HPDE6-E6E7 (cell line): ENCODE data around the gene ROR1.
"Not testable (repeated sequence)": the region's sequence is repeated elsewhere in the genome, so short reads cannot be mapped to it uniquely, and the experiment has no call there.

Experiments
- DNase-seq: peaks from one replicate; pipeline ENCODE4 v3.0.0; 2011; ENCODE audit warnings: missing footprints; ENCODE audit errors: extremely low spot score

The ROR1 gene

DNA sequence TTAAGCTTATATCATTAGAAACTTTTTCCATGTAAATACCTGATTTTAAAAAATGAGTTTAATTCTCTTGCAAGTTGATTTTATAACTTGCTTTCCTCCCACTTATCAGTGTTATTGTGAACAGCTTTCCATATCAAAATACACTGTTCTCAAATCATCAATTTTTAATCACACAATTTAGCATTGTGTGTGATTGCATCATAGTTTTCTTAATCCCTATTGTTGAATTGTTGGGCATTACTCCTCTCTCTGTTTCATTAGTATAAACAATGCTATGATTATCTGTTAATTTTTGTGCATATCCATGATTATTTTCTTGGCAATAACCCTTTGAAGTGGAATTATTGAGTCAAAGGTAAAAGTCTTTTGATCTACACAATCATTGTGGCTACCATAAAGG is 48.7 kb downstream of the ROR1 start:
- DNase-seq, result no peak

DNA sequence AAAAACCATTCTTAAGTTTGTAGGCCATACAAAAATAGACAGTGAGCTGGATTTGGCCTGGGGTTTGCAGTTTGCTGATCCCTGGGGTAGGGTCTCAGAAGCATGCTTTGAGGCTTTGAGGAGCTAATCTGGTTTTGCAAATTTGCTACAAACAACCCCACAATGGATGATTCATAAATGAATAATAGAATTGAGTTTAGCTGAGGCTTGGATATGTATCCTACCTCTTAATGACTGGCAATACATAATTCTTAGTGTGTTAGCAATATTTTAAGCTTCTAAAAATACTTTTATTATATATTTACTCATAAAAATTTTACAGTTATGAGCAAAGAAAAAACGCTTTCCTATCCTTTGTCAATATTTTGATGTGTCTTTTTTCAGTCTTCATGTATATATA is 50.6 kb downstream of the ROR1 start:
- DNase-seq, result no peak

DNA sequence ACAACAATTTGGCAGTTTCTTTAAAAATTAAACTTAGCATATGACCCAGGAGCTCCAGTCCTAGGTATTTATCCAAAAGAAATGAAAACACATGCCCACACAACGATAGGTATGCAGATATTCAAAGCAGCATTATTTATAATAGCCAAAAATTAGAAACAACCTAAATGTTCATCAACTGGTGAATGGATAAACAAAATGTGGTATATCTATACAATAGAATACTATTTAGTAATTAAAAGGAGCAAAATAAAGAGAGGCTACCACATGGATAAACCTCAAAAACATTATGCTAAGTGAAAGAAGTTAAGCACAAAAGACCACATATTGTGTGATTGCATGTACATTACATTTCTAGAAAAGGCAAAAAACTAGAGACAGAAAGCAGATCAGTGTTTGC is 51.3 kb downstream of the ROR1 start:
- no peak for DNase-seq

DNA sequence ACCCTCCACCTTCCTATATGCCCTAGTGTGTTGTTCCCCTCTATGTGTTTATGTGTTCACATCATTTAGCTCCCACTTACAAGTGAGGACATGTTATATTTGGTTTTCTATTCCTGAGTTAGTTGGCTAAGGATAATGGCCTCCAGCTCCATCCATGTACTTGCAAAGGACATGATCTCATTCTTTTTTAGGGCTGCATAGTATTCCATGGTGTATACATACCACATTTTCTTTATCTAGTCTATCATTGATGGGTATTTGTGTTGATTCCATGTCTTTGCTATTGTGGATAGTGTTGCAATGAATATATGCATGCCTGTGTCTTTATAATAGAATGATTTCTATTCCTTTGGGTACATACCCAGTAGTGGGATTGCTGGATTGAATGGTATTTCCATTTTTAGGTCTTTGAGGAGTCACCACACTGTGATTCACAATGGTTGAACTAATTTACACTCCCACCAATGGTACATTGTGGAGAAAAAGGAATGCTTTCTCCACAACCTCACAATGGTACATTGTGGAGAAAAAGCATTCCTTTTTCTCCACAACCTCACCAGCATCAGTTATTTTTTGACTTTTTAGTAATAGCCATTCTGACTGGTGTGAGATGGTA is 52.5 kb downstream of the ROR1 start:
- not testable (repeated sequence) for DNase-seq

- DNase-seq, result no peak
Measured at GRCh38 chr1:63827411-63828321, 53.8 kb downstream of the ROR1 start.

GRCh38 chr1:63828322-63829044 is 54.7 kb downstream of the ROR1 start:
- DNase-seq, result no peak

GRCh38 chr1:63829349-63830327 is 55.8 kb downstream of the ROR1 start:
- DNase-seq, result no peak

DNA sequence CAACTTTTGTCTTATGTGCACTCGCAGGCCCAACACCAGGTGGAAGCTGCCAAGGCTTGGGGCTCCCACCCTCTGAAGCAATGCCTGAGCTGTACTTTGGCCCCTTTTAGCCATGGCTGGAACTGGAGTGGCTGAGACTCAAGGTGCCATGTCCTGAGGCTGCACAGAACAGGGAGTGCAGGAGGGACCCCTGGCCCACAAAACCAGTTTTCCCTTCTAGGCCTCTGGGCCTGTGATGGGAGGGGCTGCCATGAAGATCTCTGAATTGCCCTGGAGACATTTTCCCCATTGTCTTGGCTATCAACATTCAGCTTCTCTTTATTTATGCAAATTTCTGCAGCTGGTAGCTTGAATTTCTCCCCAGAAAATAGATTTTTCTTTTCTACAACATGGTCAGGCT is 57.6 kb downstream of the ROR1 start:
- no peak for DNase-seq

DNA sequence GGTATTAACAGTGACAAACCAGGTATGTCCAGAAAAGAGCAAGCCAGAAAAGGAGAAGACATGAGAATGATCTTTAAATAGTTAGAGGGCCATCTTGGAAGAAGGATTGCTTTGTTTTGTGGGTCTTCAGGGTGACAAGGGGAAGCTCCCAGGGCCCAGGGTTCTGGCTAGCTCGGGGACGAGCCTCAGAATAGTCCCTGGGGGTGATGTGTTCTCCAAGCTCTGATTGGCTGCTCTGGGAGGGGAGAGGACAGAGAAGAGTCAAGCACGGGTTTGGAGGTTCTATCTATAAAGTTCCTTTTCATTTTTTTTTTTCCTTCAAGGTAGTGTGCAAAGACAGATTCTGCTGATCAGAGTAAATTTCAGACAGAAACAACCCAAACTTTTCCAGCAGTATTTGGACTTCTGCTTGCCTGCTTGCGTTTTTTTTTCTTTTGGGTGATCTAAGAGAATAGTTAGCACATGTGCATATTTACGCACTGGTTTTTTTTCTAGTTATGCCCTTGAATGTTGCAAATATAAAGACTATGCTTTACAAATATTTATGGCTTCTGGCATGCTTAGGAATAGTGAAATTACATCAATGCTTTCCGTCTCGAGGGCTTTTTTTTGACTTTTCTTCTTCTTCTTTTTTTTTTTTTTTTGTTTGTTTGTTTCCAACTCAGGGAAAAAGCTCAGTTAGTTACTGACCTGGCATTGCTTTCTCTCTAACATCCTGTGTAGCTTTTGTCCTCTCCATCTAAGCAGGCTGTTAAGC is 59.7 kb downstream of the ROR1 start:
- no peak for DNase-seq

DNA sequence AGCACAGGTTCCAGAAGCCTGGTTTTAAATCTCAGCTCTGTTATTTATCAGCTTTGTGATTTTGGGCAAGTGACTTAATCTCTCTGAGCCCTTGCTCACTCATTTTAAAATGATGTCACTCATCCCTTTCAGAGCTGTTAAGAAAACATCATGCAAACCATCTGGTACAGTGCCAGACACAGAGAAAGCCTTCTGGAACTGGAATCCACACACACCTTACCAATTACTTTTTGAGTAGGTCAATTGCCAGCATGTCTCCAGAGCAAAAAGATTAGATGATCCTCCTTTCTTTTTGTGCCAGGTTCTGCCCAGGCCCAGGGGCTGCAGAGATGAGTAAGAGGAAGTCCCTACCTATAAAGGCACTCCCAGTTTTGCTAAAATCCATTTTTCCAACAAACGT is 61.3 kb downstream of the ROR1 start:
- no peak for DNase-seq

DNA sequence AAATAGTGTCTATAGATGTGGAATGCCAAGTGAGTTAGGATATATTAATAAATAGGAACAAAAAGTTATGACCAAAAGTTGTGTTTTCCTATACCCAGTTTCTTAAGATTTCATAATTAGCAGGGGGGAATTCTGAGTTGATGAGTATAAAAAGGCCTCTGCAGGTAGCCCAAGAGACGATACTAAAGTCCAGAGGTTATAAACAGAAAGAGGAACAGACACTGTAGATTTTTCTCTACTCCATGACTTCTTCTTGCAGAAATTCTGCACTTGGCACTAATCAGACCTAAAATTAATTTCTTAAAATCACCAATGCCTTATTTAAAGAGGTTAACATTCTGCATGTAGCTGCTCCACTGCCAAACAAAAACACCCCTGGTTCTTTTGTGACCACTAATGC is 62.6 kb downstream of the ROR1 start:
- DNase-seq, result no peak

DNA sequence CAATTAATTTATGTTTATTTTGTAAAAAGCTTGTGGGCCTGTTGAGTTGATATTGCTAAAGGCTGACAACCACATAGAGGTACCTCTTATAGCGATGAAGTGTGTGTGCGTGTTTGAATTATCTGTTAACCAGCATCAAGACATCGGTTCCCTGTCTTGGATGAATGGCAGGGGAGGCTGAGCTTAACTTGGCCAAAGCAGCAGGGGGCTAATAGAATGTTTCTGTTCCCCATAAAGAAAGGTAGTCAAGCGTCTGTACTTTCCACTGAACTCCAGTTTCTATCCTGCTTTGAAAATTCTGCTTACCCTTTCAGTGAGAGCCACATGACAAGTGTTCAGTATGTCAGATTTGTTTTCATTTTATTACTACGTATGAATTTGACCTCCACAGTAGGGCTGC is 63.0 kb downstream of the ROR1 start:
- DNase-seq, result no peak

DNA sequence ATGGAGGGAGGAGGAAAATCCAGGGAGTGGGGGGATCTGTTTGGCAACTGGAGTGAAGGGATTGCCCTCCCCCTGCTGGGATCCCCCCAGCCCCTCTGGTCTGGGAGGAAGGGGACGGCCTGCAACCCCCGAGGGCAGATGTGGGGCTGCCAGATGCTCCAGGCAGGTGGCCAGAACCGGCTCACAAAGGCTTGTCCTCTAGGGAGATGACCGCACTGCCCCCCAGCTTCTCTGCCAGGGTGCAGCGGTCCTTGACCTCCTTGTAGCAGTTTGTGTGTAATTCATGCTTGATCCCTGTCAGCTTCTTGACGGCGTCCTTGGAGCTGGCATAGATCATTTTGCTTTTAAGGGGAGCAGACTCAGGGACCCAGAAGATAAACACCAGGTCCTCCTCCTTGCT is 69.2 kb downstream of the ROR1 start:
- DNase-seq, result no peak

DNA sequence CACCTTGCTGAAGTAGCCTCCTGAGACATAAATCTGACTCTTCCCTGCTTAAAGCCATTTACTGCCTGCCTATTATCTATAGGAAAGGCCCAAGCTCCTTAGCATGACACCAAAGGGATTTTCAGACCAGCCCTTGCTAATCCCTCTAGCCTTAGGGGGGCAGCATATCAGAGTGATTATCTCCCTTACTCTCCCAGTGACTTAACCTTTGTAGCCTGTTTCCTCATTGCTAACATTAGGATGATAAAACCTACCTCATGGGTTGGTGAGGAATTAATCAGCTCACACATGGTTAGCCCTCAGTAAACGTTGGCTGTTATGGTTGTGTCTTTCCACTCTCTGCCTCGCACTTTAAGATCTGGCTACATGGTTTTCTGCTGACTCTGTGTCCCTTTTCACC is 70.1 kb downstream of the ROR1 start:
- no peak for DNase-seq

- no peak for DNase-seq
Measured at GRCh38 chr1:63845346-63845745, 71.5 kb downstream of the ROR1 start.

- no peak for DNase-seq
Measured at GRCh38 chr1:63847308-63847910, 73.6 kb downstream of the ROR1 start.

- DNase-seq, result no peak
Measured at GRCh38 chr1:63848733-63849132, 74.9 kb downstream of the ROR1 start.

DNA sequence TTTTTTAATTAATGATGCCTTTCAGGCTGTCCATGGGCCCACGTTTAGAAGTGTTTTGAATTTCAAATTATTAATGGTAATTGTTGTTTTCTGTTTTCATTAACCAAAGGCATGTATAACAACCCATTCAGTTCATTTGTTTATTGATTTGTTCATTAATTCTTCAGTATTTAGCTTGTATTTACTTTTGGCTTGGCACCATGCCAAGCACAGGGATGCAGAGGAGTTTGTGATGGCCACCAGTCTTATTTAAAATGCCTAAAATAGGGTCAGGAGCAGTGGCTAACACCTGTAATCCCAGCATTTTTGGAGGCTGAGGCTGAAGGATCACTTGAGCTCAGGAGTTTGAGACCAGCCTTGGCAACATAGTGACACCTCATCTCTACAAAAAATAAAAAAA is 75.3 kb downstream of the ROR1 start:
- no peak for DNase-seq

- DNase-seq, result no peak
Measured at GRCh38 chr1:63854091-63854490, 80.3 kb downstream of the ROR1 start.

GRCh38 chr1:63855942-63856341 is 82.1 kb downstream of the ROR1 start:
- DNase-seq, result no peak
